OCI-LY1 (cell line): ENCODE measurements around the gene CBL.

Experiments used
- H2AFZ ChIP-seq: fragments of 200-600 bp; sonication (generic), shearing (Covaris generic); 2 replicates; pipeline ENCODE4 v1.6.0; 2014; ENCODE audit warnings: antibody characterized with exemption, mild to moderate bottlenecking, low read length
- H3F3A ChIP-seq: fragments of 200-600 bp; sonication (generic), shearing (Covaris generic); 2 replicates; pipeline ENCODE4 v1.6.0; 2014; ENCODE audit warnings: mild to moderate bottlenecking, antibody characterized with exemption, low read length, moderate library complexity; ENCODE audit not compliant: insufficient read depth
- H3K27ac ChIP-seq: fragments of 200-600 bp; sonication (generic); 2 replicates; pipeline ENCODE4 v1.5.1; 2014; ENCODE audit warnings: low read length, mixed run types, mild to moderate bottlenecking, low read depth; ENCODE audit not compliant: poor library complexity, severe bottlenecking
- H3K27me3 ChIP-seq: fragments of 200-600 bp; sonication (generic); 2 replicates; pipeline ENCODE4 v1.6.0; 2014; ENCODE audit warnings: antibody characterized with exemption, mild to moderate bottlenecking, low read length, moderate library complexity; ENCODE audit not compliant: insufficient read depth
- H3K36me3 ChIP-seq: fragments of 200-600 bp; sonication (generic); 2 replicates; pipeline ENCODE4 v1.6.1; 2014; ENCODE audit warnings: mild to moderate bottlenecking, antibody characterized with exemption, low read length, moderate library complexity, mixed read lengths; ENCODE audit not compliant: insufficient read depth
- H3K4me1 ChIP-seq: fragments of 200-600 bp; sonication (generic); 2 replicates; pipeline ENCODE4 v1.5.1; 2014; ENCODE audit warnings: mild to moderate bottlenecking, low read length, moderate library complexity; ENCODE audit not compliant: insufficient read depth, severe bottlenecking
- H3K4me2 ChIP-seq: fragments of 200-600 bp; sonication (generic), shearing (Covaris generic); 2 replicates; pipeline ENCODE4 v1.6.1; 2014; ENCODE audit warnings: low read length
- H3K4me3 ChIP-seq: fragments of 200-600 bp; sonication (generic); 2 replicates; pipeline ENCODE4 v1.5.1; 2014; ENCODE audit warnings: low read length, low read depth, mild to moderate bottlenecking, mixed read lengths; ENCODE audit not compliant: poor library complexity, severe bottlenecking
- H3K79me2 ChIP-seq: fragments of 200-600 bp; shearing (Covaris generic); 2 replicates; pipeline ENCODE4 v1.6.1; 2016; ENCODE audit warnings: mixed run types, low read length, mixed read lengths; ENCODE audit not compliant: insufficient read depth
- H3K9ac ChIP-seq: fragments of 200-600 bp; sonication (generic), shearing (Covaris generic); 2 replicates; pipeline ENCODE4 v1.6.1; 2014; ENCODE audit warnings: mild to moderate bottlenecking, low read length, mixed read lengths
- H3K9me2 ChIP-seq: fragments of 200-600 bp; sonication (generic), shearing (Covaris generic); 2 replicates; pipeline ENCODE4 v1.6.1; 2014; ENCODE audit warnings: low read depth, mild to moderate bottlenecking, low read length, mixed read lengths
- H3K9me3 ChIP-seq: fragments of 200-600 bp; shearing (Covaris generic); 2 replicates; pipeline ENCODE4 v1.6.1; 2014; ENCODE audit warnings: low read length, mixed read lengths
- H4K20me1 ChIP-seq: fragments of 200-600 bp; sonication (generic), shearing (Covaris generic); 2 replicates; pipeline ENCODE4 v1.6.0; 2016; ENCODE audit warnings: mild to moderate bottlenecking, low read length; ENCODE audit not compliant: insufficient read depth
- CTCF ChIP-seq: fragments of 200-600 bp; sonication (generic), shearing (Covaris generic); IDR thresholded peaks from 2 replicates; pipeline ENCODE4 v1.5.1; 2017; ENCODE audit warnings: mild to moderate bottlenecking, antibody characterized with exemption, low read length, moderate library complexity, mixed read lengths
- EZH2 ChIP-seq: fragments of 200-600 bp; sonication (generic), shearing (Covaris generic); IDR thresholded peaks from 2 replicates; pipeline ENCODE4 v1.8.0; 2017; ENCODE audit warnings: borderline replicate concordance, mixed run types, mild to moderate bottlenecking, antibody characterized with exemption, low read length, moderate library complexity, mixed read lengths

Gene CBL

GRCh38 chr11:119330237-119330636 is 124.1 kb downstream of the CBL start:
- Histone ChIP-seq H3F3A (no peaks in the 10 kb centered on the region), H3K9ac (no peak overlapping the region), H3K9me2 (no peaks in the 10 kb centered on the region), H3K4me1 (peaks cover 13% of the 10 kb centered on the region), H3K79me2 (0 out of 2 replicates have a peak, but pooled peaks cover 2% of the 10 kb centered on the region), H3K4me2 (no peak overlapping the region), H3K9me3 (no peaks in the 10 kb centered on the region), H2AFZ (no peak overlapping the region), H3K27ac (no peak overlapping the region), H3K36me3 (no peaks in the 10 kb centered on the region), H3K27me3 (no peaks in the 10 kb centered on the region), H4K20me1 (no peaks in the 10 kb centered on the region), H3K4me3 (no peak overlapping the region)
- TF ChIP-seq CTCF (no peak), EZH2 (no peak)

- Histone ChIP-seq H3K79me2 (0 out of 2 replicates have a peak, but pooled peaks cover 2% of the 10 kb centered on the region), H3K9me3 (no peaks in the 10 kb centered on the region), H3K27ac (no peak overlapping the region), H3K36me3 (no peaks in the 10 kb centered on the region), H3F3A (no peaks in the 10 kb centered on the region), H3K9ac (no peak overlapping the region), H3K4me2 (no peak overlapping the region), H3K4me3 (no peak overlapping the region), H4K20me1 (no peaks in the 10 kb centered on the region), H3K27me3 (no peaks in the 10 kb centered on the region), H3K4me1 (peaks cover 33% of the 10 kb centered on the region), H3K9me2 (no peaks in the 10 kb centered on the region), H2AFZ (no peak overlapping the region)
- no peak for TF ChIP-seq EZH2
- no peak for TF ChIP-seq CTCF
These were observed 126.1 kb downstream of the CBL start for GRCh38 chr11:119332111-119332765.

GRCh38 chr11:119334174-119334930 is 128.2 kb downstream of the CBL start, which contains the start of gene RNF26:
RNF26 (plus strand) TSS chr11:119334527; CDS start chr11:119335123, 596 bp downstream.
- Histone ChIP-seq H3K9me3 (no peaks in the 10 kb centered on the region), H3K27ac (peak within 1 kb of the TSS; percentile 61), H4K20me1 (no peaks in the 10 kb centered on the region), H3K27me3 (0 out of 2 replicates have a peak, but pooled peaks cover 3% of the 10 kb centered on the region), H3K4me1 (peaks cover 51% of the 10 kb centered on the region), H3K4me3 (peak within 1 kb of the TSS; percentile 95), H3K9me2 (no peaks in the 10 kb centered on the region), H3K36me3 (no peaks in the 10 kb centered on the region; the same call in 1 of the 2 replicates), H3F3A (no peaks in the 10 kb centered on the region), H3K9ac (peak within 1 kb of the TSS; percentile 94), H2AFZ (peak within 1 kb of the TSS; percentile 78; the same call in 1 of the 2 replicates), H3K79me2 (0 out of 2 replicates have a peak, but pooled peaks cover 2% of the 10 kb centered on the region), H3K4me2 (peak within 1 kb of the TSS; percentile 93)
- TF ChIP-seq CTCF (no peak), EZH2 (no peak)
